Lower leg skin (tissue), 4 donors: ENCODE data around the gene MRRF. TPM values are rescaled to one million over a fixed set of nuclear protein-coding genes. Genes with fewer than 3 reads are reported as not detected.

Experiments
- DNase-seq, 2 donors: peaks; one replicate each; pipeline ENCODE4 v3.0.0-alpha.2; 2019; ENCODE audit warnings: low spot score in 2 of 2
- H3K4me3 ChIP-seq: fragments of 200-600 bp; sonication (generic); 2 replicates; pipeline ENCODE4 v1.5.1; 2017; ENCODE audit warnings: mild to moderate bottlenecking, low read depth; ENCODE audit not compliant: poor library complexity, severe bottlenecking
- CTCF ChIP-seq, 3 donors: fragments of 450-650 bp; IDR thresholded peaks; one replicate each; pipeline ENCODE4 v1.5.1; 2016; ENCODE audit warnings: antibody characterized with exemption in 3 of 3, mild to moderate bottlenecking in 3 of 3, moderate library complexity in 2 of 3
- POLR2A ChIP-seq, 2 donors: fragments of 450-650 bp; IDR thresholded peaks; one replicate each; pipeline ENCODE4 v1.6.1; 2016 to 2017; ENCODE audit warnings: antibody characterized with exemption in 2 of 2, mild to moderate bottlenecking in 1 of 2, moderate library complexity in 1 of 2
- WGBS, 2 donors: methylation state at CpG; one replicate each; pipeline ENCODE4 v1.1.5; 2018; 5-methylcytosine and 5-hydroxymethylcytosine counted together
- intact Hi-C: fragments of 100-400 bp; cut with DNase I; formaldehyde crosslinking; loops from one replicate; pipeline ENCODE4 v1.15.0; 2023; ENCODE audit warnings: low total_unique reads
- total RNA-seq, 4 donors: library from RNA; depleted of rRNA; stranded (reverse); fragments of >200 nt; gene quantifications; one replicate each; pipeline ENCODE4 v1.1.0, GENCODE V29; 2016

MRRF gene
- total RNA-seq, 4 donors from 2014 or later = 30.8 to 56.3 (median 39.9) TPM

GRCh38 chr9:122234022-122234748 lies 30.5 kb upstream of the MRRF start:
- no peak overlapping the region for H3K4me3 ChIP-seq
- DNase-seq = no peak
- intact Hi-C loops = no loop called here
- TF ChIP-seq POLR2A (IDR thresholded peaks at IDR 0.05) (no peak), CTCF (IDR thresholded peaks at IDR 0.05) (no peak)
- WGBS, 2 donors = 83 to 89% methylated on average over 7 of the region's 7 CpGs

GRCh38 chr9:122236681-122237080 lies 28.0 kb upstream of the MRRF start:
- TF ChIP-seq CTCF (IDR thresholded peaks at IDR 0.05) (no peak), POLR2A (IDR thresholded peaks at IDR 0.05) (no peak)
- intact Hi-C loops = no loop called here

GRCh38 chr9:122239722-122240121 lies 25.0 kb upstream of the MRRF start:
- TF ChIP-seq POLR2A (IDR thresholded peaks at IDR 0.05) (no peak), CTCF (IDR thresholded peaks at IDR 0.05) (no peak)
- no peak for DNase-seq
- intact Hi-C loops = no loop called here
- no peak overlapping the region for H3K4me3 ChIP-seq
- WGBS, 2 donors = 82 to 88% methylated on average over 5 of the region's 5 CpGs

More at GRCh38 chr9:122236681-122237080, 28.0 kb upstream of the MRRF start:
- no peak for DNase-seq
- WGBS, 2 donors = 82 to 84% methylated on average over 10 of the region's 10 CpGs
- no peak overlapping the region for H3K4me3 ChIP-seq

- 83 to 86% methylated on average over 3 of the region's 3 CpGs for WGBS, 2 donors
- no peak overlapping the region for H3K4me3 ChIP-seq
- no peak for DNase-seq
- TF ChIP-seq CTCF (IDR thresholded peaks at IDR 0.05) = no peak
- TF ChIP-seq POLR2A (IDR thresholded peaks at IDR 0.05) = no peak
- intact Hi-C loops = no loop called here
These were observed 20.3 kb upstream of the MRRF start for GRCh38 chr9:122244349-122244748.

GRCh38 chr9:122246666-122247065 lies 18.0 kb upstream of the MRRF start:
- no peak overlapping the region for H3K4me3 ChIP-seq
- TF ChIP-seq CTCF (IDR thresholded peaks at IDR 0.05) = no peak
- TF ChIP-seq POLR2A (IDR thresholded peaks at IDR 0.05) = no peak
- intact Hi-C loops = no loop called here
- DNase-seq = no peak
- 66 to 73% methylated on average over 3 of the region's 3 CpGs for WGBS, 2 donors

- H3K4me3 ChIP-seq = no peak overlapping the region
- DNase-seq = no peak
- 73 to 77% methylated on average over 5 of the region's 5 CpGs for WGBS, 2 donors
- TF ChIP-seq POLR2A (IDR thresholded peaks at IDR 0.05) = no peak
- TF ChIP-seq CTCF (IDR thresholded peaks at IDR 0.05) = no peak
- intact Hi-C loops = loop anchor here (1.0 kb wide), 1 partner anchor 34 kb away; no protein-coding TSS in a partner anchor
These were observed 16.2 kb upstream of the MRRF start for GRCh38 chr9:122248448-122248865.
